Loucy (cell line): ENCODE results near the gene TFB1M.
A peak's percentile ranks its signal among the peaks of the same experiment; 100 is the strongest.
"Not testable (repeated sequence)": the region's sequence is repeated elsewhere in the genome, so short reads cannot be mapped to it uniquely, and the experiment has no call there.

ENCODE experiments used
- H2AFZ ChIP-seq: fragments of 200-600 bp; sonication (generic); 2 replicates; pipeline ENCODE4 v1.6.0; 2016; ENCODE audit warnings: antibody characterized with exemption, mild to moderate bottlenecking, low read length, moderate library complexity
- H3F3A ChIP-seq: fragments of 200-600 bp; 2 replicates; pipeline ENCODE4 v1.6.0; 2016; ENCODE audit warnings: antibody characterized with exemption, low read depth, mild to moderate bottlenecking
- H3K27me3 ChIP-seq: fragments of 200-600 bp; sonication (generic); 2 replicates; pipeline ENCODE4 v1.6.1; 2014; ENCODE audit warnings: low read length, mild to moderate bottlenecking; ENCODE audit not compliant: insufficient read depth, poor library complexity, severe bottlenecking
- H3K36me3 ChIP-seq: fragments of 200-600 bp; sonication (generic); 2 replicates; pipeline ENCODE4 v1.6.1; 2016; ENCODE audit warnings: low read length; ENCODE audit not compliant: insufficient read depth
- H3K4me1 ChIP-seq: fragments of 200-600 bp; sonication (generic); 2 replicates; pipeline ENCODE4 v1.5.1; 2014; ENCODE audit warnings: low read length, mild to moderate bottlenecking; ENCODE audit not compliant: insufficient read depth, poor library complexity, severe bottlenecking
- H3K4me2 ChIP-seq: fragments of 200-600 bp; sonication (generic); 2 replicates; pipeline ENCODE4 v1.6.0; 2014; ENCODE audit warnings: antibody characterized with exemption, low read length, low read depth, mild to moderate bottlenecking; ENCODE audit not compliant: poor library complexity, severe bottlenecking
- H3K4me3 ChIP-seq: fragments of 200-600 bp; sonication (generic); 2 replicates; pipeline ENCODE4 v1.5.1; 2014; ENCODE audit warnings: low read length, mild to moderate bottlenecking, mixed read lengths; ENCODE audit not compliant: poor library complexity, severe bottlenecking
- H3K79me2 ChIP-seq: fragments of 200-600 bp; sonication (generic); 2 replicates; pipeline ENCODE4 v1.6.1; 2014; ENCODE audit warnings: low read length; ENCODE audit not compliant: insufficient read depth
- H3K9ac ChIP-seq: fragments of 200-600 bp; sonication (generic); 2 replicates; pipeline ENCODE4 v1.6.0; 2014; ENCODE audit warnings: mild to moderate bottlenecking, low read depth, low read length, moderate library complexity; ENCODE audit not compliant: poor library complexity, severe bottlenecking
- H3K9me2 ChIP-seq: fragments of 200-600 bp; sonication (generic); replicated peaks from 2 replicates; pipeline ENCODE4 v1.6.1; 2016; ENCODE audit warnings: low read depth, low read length, mixed read lengths
- H3K9me3 ChIP-seq: fragments of 200-600 bp; sonication (generic); 2 replicates; pipeline ENCODE4 v1.6.1; 2014; ENCODE audit warnings: mild to moderate bottlenecking, antibody characterized with exemption, low read length, low read depth; ENCODE audit not compliant: insufficient read depth
- H4K20me1 ChIP-seq: fragments of 200-600 bp; sonication (generic); 2 replicates; pipeline ENCODE4 v1.6.0; 2014; ENCODE audit warnings: antibody characterized with exemption, low read length, mild to moderate bottlenecking; ENCODE audit not compliant: insufficient read depth, poor library complexity, severe bottlenecking
- CTCF ChIP-seq: fragments of 200-600 bp; sonication (generic); conservative IDR thresholded peaks from 2 replicates; pipeline ENCODE4 v1.5.1; 2014; ENCODE audit warnings: mild to moderate bottlenecking, antibody characterized with exemption, low read length
- EZH2phosphoT487 ChIP-seq: fragments of 200-600 bp; IDR thresholded peaks from 2 replicates; pipeline ENCODE4 v1.6.1; 2018; ENCODE audit warnings: antibody characterized with exemption, mild to moderate bottlenecking, moderate library complexity, borderline replicate concordance

TFB1M gene

GRCh38 chr6:155315516-155315871 lies 1.2 kb upstream of the TFB1M start:
- H3K9ac ChIP-seq, result peak overlapping the region; percentile 72

GRCh38 chr6:155314773-155315515 lies 660 bp upstream of the TFB1M start:
- TF ChIP-seq EZH2phosphoT487 (no peak), CTCF (no peak)

More at GRCh38 chr6:155315516-155315871, 1.2 kb upstream of the TFB1M start:
- H3K9me3 ChIP-seq, result 0 out of 2 replicates have a peak, but pooled peaks cover 3% of the 10 kb centered on the region
- peak overlapping the region; percentile 77 for H3K4me3 ChIP-seq
- peaks cover 28% of the 10 kb centered on the region for H3K4me1 ChIP-seq
- H3F3A ChIP-seq, result no peaks in the 10 kb centered on the region; the same call in 1 of the 2 replicates
- H2AFZ ChIP-seq, result peak overlapping the region; percentile 88; the same call in 1 of the 2 replicates
- peaks cover 20% of the 10 kb centered on the region for H3K79me2 ChIP-seq
- no peaks in the 10 kb centered on the region for H3K27me3 ChIP-seq
- H3K4me2 ChIP-seq, result peak overlapping the region; percentile 73
- TF ChIP-seq EZH2phosphoT487 (no peak), CTCF (no peak)
- H3K9me2 ChIP-seq, result no peaks in the 10 kb centered on the region
- no peaks in the 10 kb centered on the region for H3K36me3 ChIP-seq
- no peaks in the 10 kb centered on the region for H4K20me1 ChIP-seq

DNA sequence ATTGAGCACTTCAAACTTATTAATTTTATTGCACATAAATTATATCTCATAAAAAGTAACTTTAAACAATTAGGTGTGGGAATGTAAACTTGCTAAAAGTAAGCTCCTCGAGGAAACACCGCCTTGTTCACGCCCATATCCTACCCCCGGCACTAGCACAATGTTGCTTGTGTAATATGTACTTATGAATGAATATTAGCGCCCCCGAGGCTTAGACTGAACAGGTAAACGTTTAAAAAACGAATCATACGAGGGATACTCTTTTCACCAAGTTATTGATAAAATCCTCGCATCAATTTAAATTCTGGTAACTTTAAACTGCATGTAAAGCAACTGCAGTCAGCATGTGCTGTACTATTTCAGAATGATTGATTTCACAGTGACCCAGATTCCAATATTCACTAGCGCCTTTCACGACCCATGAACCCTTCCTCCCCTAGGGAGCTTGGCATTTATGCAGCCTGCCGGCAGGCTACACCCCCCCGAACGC lies 637 bp downstream of the TFB1M start:
- H3F3A ChIP-seq, result no peaks in the 10 kb centered on the region; the same call in 1 of the 2 replicates
- H3K4me2 ChIP-seq, result peak overlapping the region; percentile 95
- peak overlapping the region; percentile 77 for H2AFZ ChIP-seq
- TF ChIP-seq CTCF (no peak), EZH2phosphoT487 (no peak)
- H3K4me1 ChIP-seq, result peaks cover 36% of the 10 kb centered on the region
- H3K9ac ChIP-seq, result peak overlapping the region; percentile 87
- H3K27me3 ChIP-seq, result no peaks in the 10 kb centered on the region
- no peaks in the 10 kb centered on the region for H3K36me3 ChIP-seq
- H3K79me2 ChIP-seq, result peaks cover 20% of the 10 kb centered on the region
- no peaks in the 10 kb centered on the region for H4K20me1 ChIP-seq
- no peaks in the 10 kb centered on the region for H3K9me2 ChIP-seq
- H3K9me3 ChIP-seq, result no peaks in the 10 kb centered on the region
- H3K4me3 ChIP-seq, result peak overlapping the region; percentile 77

More at GRCh38 chr6:155314773-155315515, 660 bp upstream of the TFB1M start:
- Histone ChIP-seq H3K4me3 (peak overlapping the region; percentile 77), H3K36me3 (no peaks in the 10 kb centered on the region), H3K9ac (peak overlapping the region; percentile 72), H3K4me2 (peak overlapping the region; percentile 73), H3K79me2 (peaks cover 20% of the 10 kb centered on the region), H3K9me2 (no peaks in the 10 kb centered on the region), H3K27me3 (no peaks in the 10 kb centered on the region), H3K4me1 (peaks cover 28% of the 10 kb centered on the region), H3F3A (no peaks in the 10 kb centered on the region; the same call in 1 of the 2 replicates), H4K20me1 (no peaks in the 10 kb centered on the region), H2AFZ (peak overlapping the region; percentile 88), H3K9me3 (0 out of 2 replicates have a peak, but pooled peaks cover 3% of the 10 kb centered on the region)

GRCh38 chr6:155312950-155313349 lies 1.3 kb downstream of the TFB1M start:
- H4K20me1 ChIP-seq, H3K27me3 ChIP-seq, H3K36me3 ChIP-seq, H3F3A ChIP-seq, H3K9me3 ChIP-seq, H3K9me2 ChIP-seq, H2AFZ ChIP-seq: not testable (repeated sequence)
- Histone ChIP-seq H3K4me3 (peak overlapping the region; percentile 77), H3K4me1 (peaks cover 36% of the 10 kb centered on the region), H3K79me2 (peaks cover 22% of the 10 kb centered on the region), H3K9ac (peak overlapping the region; percentile 87), H3K4me2 (peak overlapping the region; percentile 95)
